Measurements from ENCODE around the gene GALNT6. TPM values are rescaled to one million over a fixed set of nuclear protein-coding genes. Genes with fewer than 3 reads are reported as not detected.

GALNT6 gene
- polyA plus RNA-seq, 1 experiment: 47.1 TPM

DNA sequence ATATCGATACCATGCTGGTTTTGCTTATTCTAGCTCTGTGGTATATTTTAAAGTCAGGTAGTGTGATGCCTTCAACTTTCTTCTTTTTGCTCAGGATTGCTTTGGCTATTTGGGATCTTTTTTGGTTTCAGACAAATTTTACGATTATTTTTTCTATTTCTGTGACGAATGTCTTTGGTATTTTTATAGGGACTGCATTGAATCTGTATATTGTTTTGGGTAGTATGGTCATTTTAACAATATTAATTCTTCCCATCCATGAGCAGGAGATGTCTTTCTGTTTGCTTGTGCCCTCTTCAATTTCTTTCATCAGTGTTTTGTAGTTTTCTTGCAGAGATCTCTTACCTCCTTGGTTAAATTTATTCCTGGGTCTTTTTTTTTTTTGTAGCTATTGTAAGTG, 22.6 kb upstream of the GALNT6 start:
- H3K4me3 ChIP-seq (ENCODE audit: low read depth, low read length): no peak overlapping the region
- CTCF ChIA-PET: interaction anchor here (1.2 to 2.0 kb wide), 2 partner anchors 11 to 462 kb away, joined by 3 to 7 read pairs; partner anchors contain the start of gene SLC4A8
- TF ChIP-seq, protein P1, sequence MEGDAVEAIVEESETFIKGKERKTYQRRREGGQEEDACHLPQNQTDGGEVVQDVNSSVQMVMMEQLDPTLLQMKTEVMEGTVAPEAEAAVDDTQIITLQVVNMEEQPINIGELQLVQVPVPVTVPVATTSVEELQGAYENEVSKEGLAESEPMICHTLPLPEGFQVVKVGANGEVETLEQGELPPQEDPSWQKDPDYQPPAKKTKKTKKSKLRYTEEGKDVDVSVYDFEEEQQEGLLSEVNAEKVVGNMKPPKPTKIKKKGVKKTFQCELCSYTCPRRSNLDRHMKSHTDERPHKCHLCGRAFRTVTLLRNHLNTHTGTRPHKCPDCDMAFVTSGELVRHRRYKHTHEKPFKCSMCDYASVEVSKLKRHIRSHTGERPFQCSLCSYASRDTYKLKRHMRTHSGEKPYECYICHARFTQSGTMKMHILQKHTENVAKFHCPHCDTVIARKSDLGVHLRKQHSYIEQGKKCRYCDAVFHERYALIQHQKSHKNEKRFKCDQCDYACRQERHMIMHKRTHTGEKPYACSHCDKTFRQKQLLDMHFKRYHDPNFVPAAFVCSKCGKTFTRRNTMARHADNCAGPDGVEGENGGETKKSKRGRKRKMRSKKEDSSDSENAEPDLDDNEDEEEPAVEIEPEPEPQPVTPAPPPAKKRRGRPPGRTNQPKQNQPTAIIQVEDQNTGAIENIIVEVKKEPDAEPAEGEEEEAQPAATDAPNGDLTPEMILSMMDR (IDR thresholded peaks at IDR 0.05; ENCODE audit: insufficient read depth, low read depth, low read length): no peak
- no peaks in the 10 kb centered on the region for H3K27me3 ChIP-seq (ENCODE audit: control insufficient read depth, insufficient read depth, low read length)
- POLR2A ChIA-PET: no interaction called here
- H3K36me3 ChIP-seq (ENCODE audit: control insufficient read depth, insufficient read depth, low read length): no peaks in the 10 kb centered on the region
- DNase-seq (ENCODE audit: low read depth): no peak

DNA sequence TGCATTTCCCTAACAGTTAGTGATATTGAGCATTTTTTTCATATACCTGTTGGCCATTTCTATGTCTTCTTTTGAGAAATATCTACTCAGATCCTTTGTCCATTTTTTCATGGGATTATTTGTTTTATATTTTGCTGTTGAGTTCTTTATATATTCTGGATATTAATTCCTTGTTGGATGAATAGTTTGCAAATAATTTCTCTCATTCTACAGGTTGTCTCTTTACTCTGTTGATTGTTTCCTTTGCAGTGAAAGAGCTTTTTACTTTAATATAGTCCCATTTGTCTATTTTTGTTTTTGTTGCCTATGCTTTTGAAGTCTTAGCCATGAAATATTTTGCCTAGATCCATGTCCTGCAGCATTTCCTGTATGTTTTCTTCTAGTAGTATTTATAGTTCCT, 21.9 kb upstream of the GALNT6 start:
- no peaks in the 10 kb centered on the region for H3K27me3 ChIP-seq (ENCODE audit: control insufficient read depth, insufficient read depth, low read length)
- no peaks in the 10 kb centered on the region; the same call in 1 of the 2 replicates for H3K36me3 ChIP-seq (ENCODE audit: control insufficient read depth, insufficient read depth, low read length)
- ChIA-PET POLR2A (no interaction called here), CTCF (interaction anchor here (1.6 kb wide), 1 partner anchor 11 kb away, joined by 4 read pairs; the partner anchor contains the start of gene SLC4A8)
- TF ChIP-seq, protein P1 (IDR thresholded peaks at IDR 0.05; ENCODE audit: insufficient read depth, low read depth, low read length): no peak
- no peak overlapping the region for H3K4me3 ChIP-seq (ENCODE audit: low read depth, low read length)
- DNase-seq (ENCODE audit: low read depth): no peak

- ChIA-PET POLR2A (no interaction called here), CTCF (interaction anchor here (0.7 to 1.5 kb wide), 7 partner anchors 9 to 466 kb away, joined by 3 to 7 read pairs (median 4); no protein-coding TSS in a partner anchor)
- no peak for DNase-seq (ENCODE audit: low read depth)
- H3K36me3 ChIP-seq (ENCODE audit: control insufficient read depth, insufficient read depth, low read length): no peaks in the 10 kb centered on the region; the same call in 1 of the 2 replicates
- H3K27me3 ChIP-seq (ENCODE audit: control insufficient read depth, insufficient read depth, low read length): no peaks in the 10 kb centered on the region
- H3K4me3 ChIP-seq (ENCODE audit: low read depth, low read length): no peak overlapping the region
- TF ChIP-seq, protein P1 (IDR thresholded peaks at IDR 0.05; ENCODE audit: insufficient read depth, low read depth, low read length): no peak
These were observed 18.6 kb upstream of the GALNT6 start for GRCh38 chr12:51409846-51410245.

DNA sequence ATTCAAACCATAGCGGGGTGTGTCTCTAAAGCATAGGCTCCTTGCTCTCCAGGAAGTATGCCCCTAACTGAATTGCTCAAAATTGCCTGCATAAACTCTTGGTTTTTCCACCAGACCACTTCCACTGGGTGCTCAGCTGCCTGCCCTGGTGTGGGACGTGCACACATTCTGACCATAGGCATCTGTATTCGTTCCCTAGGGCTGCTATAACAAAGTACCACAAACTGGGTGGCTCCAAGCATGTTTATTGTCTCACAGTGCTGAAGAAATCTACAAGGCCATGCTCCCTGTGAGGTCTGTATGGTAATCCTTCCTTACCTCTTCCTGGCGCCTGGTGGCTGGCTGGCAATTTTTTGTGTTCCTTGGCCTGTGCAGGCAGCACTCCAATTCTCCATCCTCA, 16.4 kb upstream of the GALNT6 start:
- ChIA-PET CTCF (no interaction called here), POLR2A (no interaction called here)
- Histone ChIP-seq H3K4me3 (ENCODE audit: low read depth, low read length) (no peak overlapping the region), H3K36me3 (ENCODE audit: control insufficient read depth, insufficient read depth, low read length) (no peaks in the 10 kb centered on the region; the same call in 1 of the 2 replicates), H3K27me3 (ENCODE audit: control insufficient read depth, insufficient read depth, low read length) (no peaks in the 10 kb centered on the region)
- TF ChIP-seq, protein P1 (IDR thresholded peaks at IDR 0.05; ENCODE audit: insufficient read depth, low read depth, low read length): no peak
- DNase-seq (ENCODE audit: low read depth): no peak

- Histone ChIP-seq H3K4me3 (ENCODE audit: low read depth, low read length) (no peak overlapping the region), H3K27me3 (ENCODE audit: control insufficient read depth, insufficient read depth, low read length) (no peaks in the 10 kb centered on the region), H3K36me3 (ENCODE audit: control insufficient read depth, insufficient read depth, low read length) (no peaks in the 10 kb centered on the region; the same call in 1 of the 2 replicates)
- TF ChIP-seq, protein P1 (IDR thresholded peaks at IDR 0.05; ENCODE audit: insufficient read depth, low read depth, low read length): no peak
- ChIA-PET POLR2A (no interaction called here), CTCF (no interaction called here)
- no peak for DNase-seq (ENCODE audit: low read depth)
These were observed 15.7 kb upstream of the GALNT6 start for GRCh38 chr12:51406859-51407258.
